ENCODE measurements around the gene PINLYP.
A peak's percentile ranks its signal among the peaks of the same experiment; 100 is the strongest.

The PINLYP gene

DNA sequence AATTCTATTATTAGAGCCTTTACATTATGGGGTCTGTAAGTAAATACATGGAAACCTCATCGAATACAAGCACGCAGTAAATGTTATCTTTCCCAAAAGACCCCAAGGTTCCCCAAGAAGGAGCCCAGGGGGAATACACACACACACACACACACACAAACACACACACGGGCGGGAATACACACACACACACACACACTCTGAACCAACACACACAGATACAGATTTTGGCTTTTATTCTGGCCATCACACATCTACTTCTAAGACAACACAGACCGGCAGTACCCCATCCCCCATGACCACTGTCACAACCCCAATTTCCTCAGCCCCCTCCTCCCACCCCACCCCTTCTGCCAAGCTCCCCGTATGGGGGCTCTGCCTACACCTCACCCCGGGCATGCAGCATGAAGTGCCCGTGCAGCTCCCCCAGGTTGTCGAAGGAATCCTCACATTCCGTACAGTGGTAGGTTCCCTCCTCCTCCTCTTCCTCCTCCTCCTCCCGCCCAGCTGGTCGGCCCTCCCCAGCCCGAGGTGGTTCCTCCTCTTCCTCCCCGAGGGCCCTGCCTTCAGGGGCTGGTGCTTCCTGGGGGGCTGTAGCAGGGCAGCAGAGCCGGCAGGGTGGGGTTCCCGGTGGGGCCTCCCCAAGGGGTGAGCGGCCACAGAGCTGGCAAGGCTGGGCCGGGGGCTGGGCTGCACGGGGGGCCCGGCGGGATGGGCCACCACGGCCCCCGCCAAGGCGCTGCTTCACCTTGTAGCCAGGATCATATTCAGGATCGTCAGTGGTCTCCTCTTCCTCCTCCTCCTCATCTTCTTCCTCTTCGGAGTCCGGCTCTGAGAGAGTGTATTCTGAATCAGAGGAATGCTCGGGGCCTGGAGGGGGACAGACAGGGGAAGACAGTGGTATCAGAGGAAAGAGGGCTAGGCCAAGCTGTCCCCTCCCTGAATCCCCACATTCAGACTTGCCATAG, 31.9 kb downstream of the PINLYP start:
- no peak for DNase-seq

DNA sequence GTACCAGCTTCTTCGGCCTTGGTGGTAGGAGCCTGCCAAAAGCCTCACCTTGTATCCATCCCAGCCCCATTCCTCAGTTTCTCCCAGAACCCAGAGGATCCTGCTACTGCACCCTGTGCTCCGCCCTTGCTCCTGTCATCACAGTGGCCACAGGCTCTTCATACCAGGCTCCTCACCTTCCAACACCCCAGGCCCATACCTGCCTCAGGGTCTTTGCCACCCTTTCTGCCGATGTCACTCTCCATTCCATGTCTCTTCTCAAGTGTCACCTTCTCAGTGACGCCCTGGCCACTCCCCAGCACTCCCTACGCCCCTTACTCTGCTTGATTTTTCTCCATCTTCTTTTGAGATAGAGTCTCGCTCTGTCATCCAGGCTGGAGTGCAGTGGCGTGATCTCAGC, 34.3 kb downstream of the PINLYP start:
- no peak for DNase-seq

DNA sequence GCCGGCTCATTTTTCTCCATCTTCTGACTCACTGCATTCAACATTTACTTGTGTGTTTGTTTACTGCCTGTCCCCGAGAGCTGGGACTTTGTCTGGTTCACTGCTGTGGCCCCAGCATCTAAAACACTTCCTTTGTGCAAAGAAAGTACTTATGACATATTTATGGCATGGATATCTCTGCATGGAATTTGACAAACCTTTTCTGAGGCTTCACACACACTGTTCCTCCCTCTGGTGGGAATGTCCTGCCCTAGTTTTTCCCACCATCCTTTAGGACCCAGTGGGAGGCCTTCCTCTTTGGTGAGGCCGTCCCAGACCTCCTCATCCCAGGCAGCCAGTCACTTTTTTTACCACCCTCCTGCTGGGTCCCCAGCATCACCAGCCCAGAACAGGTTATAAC, 34.9 kb downstream of the PINLYP start:
- no peak for DNase-seq

DNA sequence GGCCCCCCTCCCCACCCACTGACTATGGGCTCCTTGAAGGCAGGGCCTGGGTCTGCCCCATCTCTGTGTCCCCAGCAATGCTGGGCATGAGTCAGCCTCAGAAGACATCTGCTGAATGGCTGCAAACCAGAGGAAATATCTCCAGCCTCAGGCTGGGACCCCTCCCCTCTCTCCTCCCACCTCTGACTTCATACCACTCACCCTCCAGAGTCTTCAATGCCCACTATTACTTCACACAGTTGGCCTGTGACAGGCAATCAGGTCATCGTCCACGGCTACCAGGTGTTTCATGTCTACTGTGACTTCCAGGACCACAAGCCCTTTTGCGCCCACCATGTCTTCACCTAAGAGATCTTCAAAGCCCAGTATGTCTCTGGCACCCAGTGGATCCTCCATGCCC, 36.2 kb downstream of the PINLYP start, which contains the start of gene SRRM5:
TSS of gene SRRM5 (plus strand) at position 301 of the 400 bp plus-strand sequence. CDS start at position 335, 34 bp downstream.
- no peak for DNase-seq

DNA sequence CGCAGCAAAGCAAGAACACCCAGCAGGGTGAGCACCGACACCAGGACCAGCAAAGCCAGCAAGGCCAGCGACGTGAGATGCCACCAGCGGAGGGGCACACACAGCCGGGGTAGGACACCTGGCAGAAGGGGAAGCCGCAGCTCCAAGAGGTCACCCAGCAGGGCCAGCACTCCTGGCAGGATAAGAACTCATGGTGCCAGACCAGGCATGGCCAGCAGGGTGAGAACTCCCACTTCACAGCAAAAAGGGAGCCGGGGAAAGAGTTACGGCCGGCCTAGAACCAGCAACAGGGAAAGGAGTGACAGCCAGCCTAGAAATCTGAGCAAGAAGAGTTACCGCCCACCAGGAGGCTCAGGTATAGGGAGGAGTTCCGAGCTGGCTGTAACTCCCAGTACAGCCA, 36.8 kb downstream of the PINLYP start:
- DNase-seq: no peak

DNA sequence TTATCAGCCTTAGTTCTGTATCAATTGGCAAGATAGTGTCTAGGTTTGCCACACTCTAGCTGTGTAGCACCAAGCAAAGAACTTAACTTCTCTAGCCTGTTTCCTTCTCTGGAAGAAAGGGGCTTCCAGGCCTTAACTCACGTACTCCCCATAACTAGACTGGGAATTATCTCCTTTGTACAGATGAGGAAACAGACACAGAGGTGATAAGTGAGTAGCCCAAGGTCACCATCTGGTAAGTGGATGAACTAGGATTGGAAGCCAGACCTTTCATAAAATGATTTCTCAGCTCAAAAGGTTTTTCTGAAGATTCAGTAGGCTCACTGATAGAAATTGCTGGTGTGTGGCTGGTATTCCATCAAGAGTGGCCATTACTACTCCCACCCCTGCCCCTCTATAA, 40.7 kb downstream of the PINLYP start:
- no peak for DNase-seq

DNA sequence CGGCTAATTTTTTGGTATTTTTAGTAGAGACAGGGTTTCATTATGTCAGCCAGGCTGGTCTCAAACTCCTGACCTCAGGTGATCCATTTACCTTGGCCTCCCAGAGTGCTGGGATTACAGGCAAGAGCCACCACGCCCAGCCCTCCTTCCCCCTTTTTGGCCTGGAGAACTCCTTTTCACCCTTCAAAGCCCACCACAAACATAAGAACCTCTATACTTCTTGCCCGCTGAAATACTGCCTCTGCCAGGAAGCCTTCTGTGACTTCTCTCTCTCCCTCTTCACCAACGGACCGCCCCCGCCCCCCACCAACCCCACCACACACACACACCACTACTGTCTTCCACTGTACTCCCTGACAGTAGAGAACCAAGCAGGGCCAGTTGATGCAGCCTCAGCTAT, 41.4 kb downstream of the PINLYP start:
- DNase-seq: no peak

DNA sequence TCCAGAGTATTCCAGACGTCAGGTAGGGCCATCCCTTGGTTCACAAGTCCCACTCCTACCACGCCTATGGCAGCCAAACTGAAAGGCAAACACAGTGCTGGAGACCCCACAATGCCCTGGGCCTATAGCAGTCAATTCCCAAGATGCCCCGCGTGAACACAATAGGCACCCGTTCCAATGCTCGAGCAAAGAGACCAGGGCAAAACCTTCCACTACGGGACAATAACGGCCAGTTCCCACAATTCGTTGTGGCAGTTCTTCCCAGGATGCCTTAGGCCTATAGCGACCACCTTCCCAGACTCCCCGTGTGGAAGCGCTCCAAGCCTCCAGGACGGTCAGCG, 43.3 kb downstream of the PINLYP start:
- DNase-seq: no peak

DNA sequence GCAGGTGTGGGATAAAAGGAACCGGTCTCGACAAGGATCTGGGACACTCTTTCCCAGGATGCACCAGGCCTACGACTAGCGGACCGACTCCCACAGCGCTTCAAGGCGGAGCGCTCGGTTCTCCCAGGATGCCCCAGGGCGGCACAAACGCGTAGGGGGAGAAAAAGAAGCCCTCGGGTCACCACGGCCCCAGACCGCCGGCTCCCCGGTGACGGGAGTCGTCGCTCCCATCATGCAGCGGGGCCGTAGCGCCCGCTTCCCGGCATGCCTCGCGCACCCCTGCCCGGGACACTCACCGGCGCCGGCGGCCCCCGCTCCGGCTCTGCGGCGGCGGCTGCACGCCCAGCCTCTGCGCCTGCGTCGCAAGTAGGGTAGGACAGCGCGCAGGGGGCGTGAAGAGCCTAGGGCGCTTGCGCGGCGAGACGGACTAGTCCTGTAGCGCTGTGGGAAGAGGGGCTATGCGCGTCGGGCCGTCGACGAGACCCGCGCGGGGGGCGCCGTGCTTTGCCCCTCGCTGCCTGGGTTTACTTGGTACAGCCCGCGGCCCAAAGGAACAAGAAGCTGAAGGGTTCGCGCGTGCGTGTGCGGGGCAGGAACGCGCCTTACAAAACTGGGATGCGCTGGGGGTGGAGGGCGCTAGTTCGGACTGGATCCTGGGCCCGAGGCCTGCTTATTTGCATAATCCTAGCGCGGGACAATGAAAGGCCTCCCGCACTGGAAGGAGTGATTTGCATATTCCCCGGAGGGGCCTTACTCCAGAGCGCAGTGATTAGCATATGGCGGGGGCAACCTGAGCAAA, 43.9 kb downstream of the PINLYP start, which contains the start of gene ZNF428:
TSS of gene ZNF428 (minus strand) at position 368 of the 799 bp plus-strand sequence. CDS start 5,325 bp downstream, outside the sequence.
- DNase-seq: peak; percentile 86

DNA sequence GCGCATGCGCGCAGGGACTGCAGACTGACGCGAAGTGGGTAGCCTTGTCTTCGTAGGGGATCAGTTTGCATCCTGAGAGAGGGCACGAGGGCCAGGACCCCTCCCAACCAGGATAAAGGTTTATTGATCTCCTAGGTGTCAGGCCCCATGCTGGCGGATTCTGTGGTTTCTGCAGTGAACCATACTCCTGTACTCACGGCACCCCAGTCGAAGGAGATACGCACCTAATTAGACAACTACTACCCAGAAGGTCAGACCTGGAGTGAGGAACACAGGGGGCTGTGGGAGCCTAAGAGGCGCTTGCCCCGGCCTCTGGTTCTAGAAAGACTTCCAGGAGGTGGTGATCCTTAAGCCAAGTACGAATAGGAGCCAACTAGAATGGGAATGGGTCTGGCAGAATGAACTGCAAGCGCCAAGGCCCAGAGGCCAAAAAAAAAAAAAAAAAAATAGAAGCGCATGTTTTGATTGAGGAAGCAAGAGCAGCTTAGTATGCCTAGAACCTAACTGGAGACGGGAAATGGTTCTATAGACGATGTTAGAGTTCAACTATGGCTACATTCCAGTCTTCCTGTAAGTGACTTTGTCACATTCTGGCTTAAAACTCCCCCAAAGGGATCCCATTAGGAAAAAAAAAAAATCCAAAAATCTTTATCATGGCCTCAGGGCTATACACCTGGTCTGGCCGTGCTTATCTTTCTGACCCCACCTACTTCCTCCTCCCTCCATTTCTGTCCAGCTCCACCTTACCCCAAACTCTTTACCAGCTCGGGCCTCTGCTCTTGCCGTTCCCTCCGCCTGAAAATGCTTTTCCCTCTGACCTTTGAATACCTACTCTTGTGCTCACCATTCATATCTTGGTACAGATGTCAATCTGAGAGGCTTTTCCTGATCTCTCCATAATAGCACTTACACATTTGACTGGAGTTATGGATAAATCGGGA, 44.7 kb downstream of the PINLYP start:
- DNase-seq: peak; percentile 84

DNA sequence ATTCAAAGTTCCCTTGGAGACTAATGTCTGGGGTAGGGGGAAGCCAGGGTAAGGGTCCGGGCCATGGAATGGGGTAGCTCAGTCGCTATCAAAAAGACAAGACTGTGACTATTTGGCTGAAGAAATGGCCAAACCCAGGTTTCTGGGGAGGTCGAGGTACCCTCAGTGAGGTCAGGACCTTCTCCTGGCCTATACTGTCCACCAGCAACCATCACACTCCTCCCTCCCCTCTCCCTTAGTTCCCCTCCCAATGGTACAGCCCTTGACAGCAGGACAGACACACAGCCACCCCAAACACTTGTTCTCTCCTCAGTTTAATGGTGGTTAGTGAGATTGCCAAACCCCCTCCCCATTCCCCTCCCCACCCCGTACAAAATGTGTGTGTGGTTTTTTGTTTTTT, 46.5 kb downstream of the PINLYP start:
- no peak for DNase-seq

DNA sequence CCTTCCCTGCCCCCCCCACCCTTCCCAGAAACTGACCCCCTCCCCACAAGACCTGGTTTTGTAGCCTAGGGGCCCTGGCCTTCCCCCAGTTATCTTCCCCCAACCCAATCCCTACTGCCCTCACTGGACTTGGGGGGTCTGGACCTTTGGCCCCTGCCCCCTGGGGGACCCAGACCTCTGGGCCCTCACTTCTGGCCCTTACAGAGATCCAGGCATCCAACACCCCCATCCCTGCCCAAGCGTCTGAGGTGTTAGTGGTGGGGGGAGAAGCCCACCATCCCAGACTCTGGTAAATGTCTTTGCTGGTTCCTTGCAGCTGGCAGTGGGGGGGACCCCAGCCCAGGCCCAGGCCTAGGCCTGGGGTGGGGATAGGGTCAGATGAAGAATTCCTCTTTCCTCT, 47.4 kb downstream of the PINLYP start:
- DNase-seq: no peak

DNA sequence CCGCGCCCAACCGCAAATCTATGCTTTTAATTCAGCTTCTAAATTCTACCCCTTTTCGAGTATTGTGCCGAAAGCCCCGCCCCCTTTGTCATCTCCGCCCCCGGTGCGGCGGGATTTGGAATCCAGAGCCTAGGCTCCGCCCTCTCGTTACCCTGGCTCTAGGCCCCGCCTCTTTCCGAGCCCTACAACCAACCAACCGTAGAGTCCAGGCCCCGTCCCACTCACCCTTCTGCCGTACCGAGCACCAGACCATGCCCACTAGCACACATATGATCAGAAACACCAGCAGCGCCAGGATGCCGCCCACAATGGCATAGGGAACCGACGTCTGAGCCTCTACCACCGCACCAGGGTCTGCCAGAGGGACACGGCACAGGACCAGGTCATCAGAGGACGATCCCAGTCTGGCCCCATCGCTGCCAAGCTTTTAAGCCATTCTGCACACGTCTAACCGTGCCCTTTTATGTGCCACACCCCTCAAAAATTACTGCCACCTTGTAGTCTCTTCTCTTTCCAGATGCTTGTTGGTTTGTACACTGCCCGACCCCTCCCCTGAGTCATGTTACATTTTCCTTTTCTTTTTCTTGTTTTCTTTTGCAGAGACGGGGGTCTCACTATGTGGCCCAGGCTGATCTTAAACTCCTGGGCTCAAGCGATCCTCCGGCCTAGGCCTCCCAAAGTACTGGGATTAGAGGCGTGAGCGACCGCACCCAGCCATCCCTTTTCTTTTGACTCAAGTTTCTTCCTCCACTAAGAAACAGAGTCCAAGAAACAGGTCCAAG, 48.5 kb downstream of the PINLYP start:
- no peak for DNase-seq

DNA sequence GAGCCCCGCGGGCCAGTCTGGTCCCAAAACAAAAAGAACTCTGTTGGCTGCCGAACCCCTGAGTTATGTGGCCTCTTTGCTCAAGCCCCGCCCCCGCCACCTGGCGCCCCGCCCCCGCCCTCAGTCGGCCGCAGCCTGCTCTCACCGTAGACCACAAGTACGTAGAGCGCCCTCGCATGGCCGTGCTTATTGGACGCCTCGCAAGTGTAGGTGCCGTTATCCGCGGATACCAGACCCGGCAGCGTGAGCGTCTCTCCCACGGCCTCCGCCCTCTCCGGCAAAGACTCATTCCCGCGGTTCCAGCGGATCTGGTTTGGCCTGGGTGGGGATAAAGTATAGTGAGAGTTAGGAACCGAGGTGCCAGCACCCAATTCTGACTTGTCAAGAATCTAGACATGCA, 49.3 kb downstream of the PINLYP start:
- DNase-seq: peak; percentile 87

DNA sequence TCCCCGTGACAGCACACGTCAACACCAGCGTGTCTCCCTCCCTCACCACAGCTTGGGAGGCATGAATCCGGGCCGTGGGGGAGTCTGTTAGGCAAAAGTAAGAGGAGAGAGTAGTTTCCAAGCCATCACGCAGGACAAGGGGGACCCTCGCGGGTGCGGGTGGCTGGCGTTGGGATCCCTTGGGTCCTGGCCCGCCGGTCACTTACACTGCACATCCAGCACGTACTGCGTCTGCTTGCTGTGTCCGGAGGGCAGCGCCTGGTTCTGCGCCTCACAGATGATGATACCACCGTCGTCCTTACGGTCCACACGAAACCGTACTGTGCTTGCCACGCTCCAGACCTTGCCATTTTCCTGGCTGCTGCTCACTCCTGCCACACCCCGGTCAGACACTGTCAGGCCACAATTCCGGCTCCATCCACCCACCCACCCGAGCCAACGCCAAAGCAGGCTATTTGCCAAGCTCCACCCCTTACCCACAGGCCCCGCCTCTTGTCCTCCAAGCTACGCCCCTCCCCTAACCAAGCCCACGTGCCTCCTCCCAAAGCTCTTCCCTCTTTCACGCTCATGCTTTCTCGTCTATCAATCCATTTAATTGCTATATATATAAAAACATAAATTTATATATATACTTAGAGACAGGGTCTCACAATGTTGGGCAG, 50.4 kb downstream of the PINLYP start:
- no peak for DNase-seq

DNA sequence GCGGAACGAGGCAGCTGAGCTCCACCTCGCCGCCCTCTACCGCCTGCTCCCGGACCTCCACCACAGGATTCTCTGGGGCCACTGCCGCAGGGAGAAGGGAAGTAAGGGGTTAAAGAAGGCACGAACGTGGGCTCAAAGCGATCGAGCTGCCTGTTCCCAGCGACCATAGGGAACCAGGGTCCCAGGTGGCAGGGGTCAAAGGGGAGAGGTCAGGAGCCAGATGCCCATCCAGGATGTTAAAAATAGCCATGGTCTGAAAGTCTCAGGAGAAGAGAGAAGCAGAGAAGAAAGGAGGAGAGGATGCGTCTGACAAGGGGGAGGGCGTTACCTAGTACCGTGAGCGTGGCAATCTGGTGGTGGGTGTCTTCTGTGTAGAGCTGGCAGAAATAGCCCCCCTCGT, 51.2 kb downstream of the PINLYP start:
- no peak for DNase-seq

DNA sequence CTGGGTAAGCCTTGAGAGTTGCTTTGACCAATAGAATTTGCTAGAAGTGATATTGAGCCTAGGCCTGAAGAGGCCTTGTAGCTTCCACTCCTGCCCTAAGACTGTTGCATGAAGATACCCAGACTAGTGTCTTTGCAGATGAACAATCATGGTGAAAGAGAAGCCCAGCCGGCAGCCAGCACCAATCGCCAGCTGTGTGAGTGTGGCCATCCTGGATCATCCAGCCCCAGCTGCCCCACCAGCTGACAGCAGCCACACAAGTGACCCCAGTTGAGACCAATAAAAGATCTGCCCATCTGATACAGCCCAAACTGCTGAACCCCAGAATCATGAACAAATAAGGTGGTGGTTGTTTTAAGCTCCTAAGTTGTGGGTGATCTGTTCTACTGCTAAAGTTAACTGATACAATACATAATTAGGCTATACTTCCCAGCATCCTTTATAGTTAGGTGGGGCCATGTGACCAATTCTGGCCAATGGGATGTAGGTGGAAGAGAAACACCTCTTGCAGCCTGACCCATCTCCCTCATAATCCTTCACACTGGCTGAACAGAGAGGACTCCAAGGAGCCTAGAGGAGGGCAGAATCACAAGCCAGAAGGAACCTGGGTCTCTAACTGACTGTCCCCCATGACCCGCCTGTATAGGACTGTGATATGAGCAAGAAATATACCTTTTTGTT, 53.2 kb downstream of the PINLYP start:
- DNase-seq: no peak

DNA sequence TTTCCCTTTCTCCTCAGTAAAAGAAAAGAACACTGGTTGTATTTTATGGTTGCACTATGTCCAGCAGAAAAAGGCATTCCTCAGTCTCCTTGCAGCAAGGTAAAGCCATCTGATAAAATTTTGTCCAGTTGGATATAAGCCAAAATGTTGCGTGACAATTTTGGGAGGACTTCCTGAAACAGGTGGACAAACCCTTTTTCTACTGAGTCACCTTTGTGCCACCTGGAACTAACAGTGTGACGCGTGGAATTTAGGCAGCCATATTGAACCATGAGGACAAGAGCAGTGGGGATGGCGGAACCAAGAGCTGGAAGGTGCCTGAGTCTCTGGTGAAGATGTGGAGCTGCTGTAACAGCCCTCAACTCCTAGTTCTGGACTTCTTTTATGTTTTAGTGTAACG, 55.9 kb downstream of the PINLYP start:
- no peak for DNase-seq
